ENCODE results near the gene TMEM232. TPM values are rescaled to one million over a fixed set of nuclear protein-coding genes. Genes with fewer than 3 reads are reported as not detected.
"Not testable (repeated sequence)": the region's sequence is repeated elsewhere in the genome, so short reads cannot be mapped to it uniquely, and the experiment has no call there.

The TMEM232 gene
- total and polyA plus RNA-seq, 2 donors = 1.5 to 7.0 TPM

DNA sequence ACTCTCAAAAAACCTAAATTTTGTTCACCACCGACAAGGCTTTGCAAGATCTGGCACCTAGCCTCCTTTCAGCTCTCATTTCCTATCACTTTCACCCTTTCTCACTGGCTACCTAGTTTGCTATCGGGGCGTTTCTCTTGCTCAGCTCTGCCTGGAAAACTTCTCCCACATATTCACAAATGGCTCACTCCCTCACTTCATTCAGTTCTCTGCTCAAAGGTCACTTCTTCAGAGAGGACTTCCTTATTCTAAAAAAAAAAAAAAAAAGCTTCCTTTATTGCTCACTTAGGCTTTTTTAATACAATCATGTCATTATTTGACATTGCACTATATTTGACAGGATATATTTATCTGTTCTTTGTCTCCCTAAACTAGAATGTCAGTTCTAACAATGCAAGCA, 10.3 kb upstream of the TMEM232 start:
- no peaks in the 10 kb centered on the region for H3K4me1 ChIP-seq (ENCODE audit: insufficient read depth)
- H3K36me3 ChIP-seq (ENCODE audit: insufficient read depth) = no peaks in the 10 kb centered on the region
- WGBS = 65% methylated on average over 3 of the region's 3 CpGs
- no peak overlapping the region for H3K27ac ChIP-seq (ENCODE audit: low read depth)
- no peak for DNase-seq (ENCODE audit: extremely low spot score)
- H3K4me3 ChIP-seq (ENCODE audit: low read depth, low read length) = no peak overlapping the region

DNA sequence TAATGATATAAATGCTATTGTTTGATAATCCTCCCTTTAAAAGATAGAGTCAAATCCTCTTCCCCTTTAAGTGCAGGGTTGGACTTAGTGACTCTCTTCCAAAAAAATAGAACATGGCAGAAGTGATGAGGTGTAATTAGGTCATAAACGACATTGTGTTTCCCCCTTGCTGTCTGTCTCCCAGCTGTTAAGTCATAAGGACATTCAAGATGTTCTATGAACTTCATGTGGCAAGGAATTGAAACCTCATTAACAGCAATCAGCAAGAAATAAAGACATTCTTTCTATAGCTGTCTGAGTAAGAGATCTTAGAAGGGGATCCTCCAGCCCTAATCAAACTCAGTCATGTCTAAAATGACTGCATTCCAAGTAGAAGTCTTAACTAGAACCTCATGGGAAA, 9.1 kb upstream of the TMEM232 start:
- Histone ChIP-seq H3K4me3 (ENCODE audit: low read depth, low read length) (no peak overlapping the region), H3K27ac (ENCODE audit: low read depth) (no peak overlapping the region), H3K4me1 (ENCODE audit: insufficient read depth) (no peaks in the 10 kb centered on the region), H3K36me3 (ENCODE audit: insufficient read depth) (no peaks in the 10 kb centered on the region)
- 24% methylated on average over 1 of the region's 1 CpG for WGBS
- DNase-seq (ENCODE audit: extremely low spot score) = no peak

DNA sequence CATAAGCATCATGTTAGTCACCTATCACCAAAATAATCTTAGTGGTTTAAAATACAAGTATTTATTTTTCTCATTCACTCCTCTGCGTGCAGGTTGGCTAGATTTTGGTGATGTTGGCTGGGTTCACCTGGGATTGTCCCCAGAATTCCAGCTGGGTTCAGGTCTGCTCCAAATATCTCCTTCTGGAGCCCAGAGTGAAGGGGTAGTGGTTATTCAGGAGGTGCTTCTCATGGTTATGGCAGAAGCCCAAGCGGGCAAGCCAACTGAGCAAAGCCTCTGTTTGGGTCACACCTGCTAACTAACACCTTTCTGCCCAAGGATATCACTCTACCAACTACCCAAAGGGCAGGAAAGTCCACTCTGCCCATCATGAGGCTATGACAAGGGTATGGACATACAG, 7.6 kb upstream of the TMEM232 start:
- H3K4me3 ChIP-seq (ENCODE audit: low read depth, low read length) = no peak overlapping the region
- no peaks in the 10 kb centered on the region for H3K36me3 ChIP-seq (ENCODE audit: insufficient read depth)
- DNase-seq (ENCODE audit: extremely low spot score) = no peak
- WGBS = 92% methylated on average over 2 of the region's 2 CpGs
- H3K4me1 ChIP-seq (ENCODE audit: insufficient read depth) = no peaks in the 10 kb centered on the region
- H3K27ac ChIP-seq (ENCODE audit: low read depth) = no peak overlapping the region

DNA sequence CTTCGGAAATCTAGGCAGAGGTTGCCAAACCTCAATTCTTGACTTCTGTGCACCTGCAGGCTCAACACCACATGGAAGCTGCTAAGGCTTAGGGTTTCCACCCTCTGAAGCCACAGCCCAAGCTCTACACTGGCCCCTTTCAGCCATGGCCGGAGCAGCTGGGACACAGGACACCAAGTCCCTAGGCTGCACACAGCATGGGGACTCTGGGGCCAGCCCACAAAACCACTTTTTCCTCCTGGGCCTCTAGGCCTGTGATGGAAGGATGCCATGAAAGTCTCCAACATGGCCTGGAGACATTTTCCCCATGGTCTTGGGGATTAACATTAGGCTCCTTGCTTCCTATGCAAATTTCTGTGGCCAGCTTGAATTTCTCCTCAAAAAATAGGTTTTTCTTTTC, 5.0 kb upstream of the TMEM232 start:
- H3K27ac ChIP-seq (ENCODE audit: low read depth); DNase-seq (ENCODE audit: extremely low spot score); H3K36me3 ChIP-seq (ENCODE audit: insufficient read depth); H3K4me3 ChIP-seq (ENCODE audit: low read depth, low read length); H3K4me1 ChIP-seq (ENCODE audit: insufficient read depth): not testable (repeated sequence)
- 92% methylated on average over 2 of the region's 2 CpGs for WGBS

DNA sequence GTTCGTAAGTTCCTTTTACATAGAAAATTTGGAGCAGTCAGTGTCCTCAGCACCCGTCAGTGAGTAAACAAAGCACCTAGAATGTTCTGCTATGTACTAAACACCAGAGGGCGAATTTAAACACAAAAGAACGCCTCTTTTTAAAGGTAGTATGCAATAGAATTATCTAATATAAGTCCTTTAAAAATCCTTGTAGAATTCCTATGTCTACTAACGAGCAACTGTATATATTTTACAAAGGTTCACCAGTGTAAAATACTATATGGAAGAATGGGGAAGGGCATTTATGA, 499 bp upstream of the TMEM232 start:
- no peak overlapping the region for H3K4me3 ChIP-seq (ENCODE audit: low read depth, low read length)
- 45% methylated on average over 5 of the region's 5 CpGs for WGBS
- H3K27ac ChIP-seq (ENCODE audit: low read depth) = no peak overlapping the region
- no peak for DNase-seq (ENCODE audit: extremely low spot score)
- H3K4me1 ChIP-seq (ENCODE audit: insufficient read depth) = no peaks in the 10 kb centered on the region
- H3K36me3 ChIP-seq (ENCODE audit: insufficient read depth) = no peaks in the 10 kb centered on the region

DNA sequence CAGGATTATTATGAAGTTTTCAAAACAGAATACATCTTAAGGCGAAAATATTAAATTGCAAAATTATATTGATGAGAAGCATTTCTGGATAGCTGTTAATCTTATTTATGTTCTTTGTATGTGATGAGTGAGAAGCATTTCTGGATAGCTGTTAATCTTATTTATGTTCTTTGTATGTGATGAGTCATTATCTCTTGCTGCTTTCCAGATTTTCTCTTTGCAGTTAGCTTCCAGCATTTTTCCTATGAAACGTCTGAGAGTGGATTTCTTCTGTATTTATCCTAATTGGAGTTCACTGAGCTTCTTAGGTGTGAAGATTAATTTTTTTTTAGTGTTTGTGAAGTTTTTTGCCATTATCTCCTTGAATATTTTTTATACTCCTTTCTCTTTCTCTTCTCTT, 8.2 kb downstream of the TMEM232 start:
- WGBS = 61% methylated on average over 2 of the region's 2 CpGs
- DNase-seq (ENCODE audit: extremely low spot score) = no peak
- no peaks in the 10 kb centered on the region for H3K36me3 ChIP-seq (ENCODE audit: insufficient read depth)
- H3K4me3 ChIP-seq (ENCODE audit: low read depth, low read length) = no peak overlapping the region
- H3K4me1 ChIP-seq (ENCODE audit: insufficient read depth) = no peaks in the 10 kb centered on the region
- no peak overlapping the region for H3K27ac ChIP-seq (ENCODE audit: low read depth)

DNA sequence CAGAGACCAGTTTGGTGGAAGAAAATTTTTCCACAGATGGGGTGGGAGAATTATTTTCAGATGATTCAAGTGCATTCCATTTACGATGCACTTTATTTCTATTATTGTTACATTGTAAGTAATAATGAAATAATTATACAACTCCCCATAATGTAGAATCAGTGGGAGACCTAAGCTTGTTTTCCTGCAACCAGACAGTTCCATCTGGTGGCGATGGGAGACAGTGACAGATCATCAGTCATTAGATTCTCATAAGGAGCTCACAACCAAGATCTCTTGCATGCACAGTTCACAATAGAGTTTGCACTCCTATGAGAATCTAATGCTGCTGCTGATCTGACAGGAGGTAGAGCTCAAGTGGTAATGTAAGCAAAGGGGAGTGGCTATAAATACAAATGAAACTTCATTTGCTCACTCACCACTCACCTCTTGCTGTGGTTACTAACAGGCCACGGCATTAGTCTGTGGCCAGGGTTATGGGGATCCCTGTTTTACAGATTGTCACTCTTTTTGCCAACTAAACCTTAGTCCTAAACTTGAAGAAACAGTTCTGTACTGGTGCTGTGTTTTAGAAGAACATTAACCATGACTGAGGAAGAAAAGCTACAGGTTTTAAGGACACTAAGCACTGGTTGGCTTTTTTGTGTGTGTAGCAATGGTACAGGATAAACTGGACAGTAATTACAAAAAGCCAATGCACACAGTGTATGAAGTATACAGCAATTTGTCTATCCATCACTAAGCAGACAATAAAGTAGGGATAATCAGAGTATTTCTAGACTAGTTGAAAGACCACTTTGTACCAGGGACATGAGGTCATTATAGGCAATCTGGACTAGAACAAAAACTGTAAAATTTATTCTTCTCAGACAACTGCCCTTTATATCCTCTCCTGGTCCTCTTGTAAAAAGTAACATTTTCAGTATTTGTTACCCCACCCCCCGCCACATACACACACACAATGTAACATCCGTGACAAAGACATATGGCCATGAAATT, 9.9 kb downstream of the TMEM232 start:
- no peak overlapping the region for H3K27ac ChIP-seq (ENCODE audit: low read depth)
- H3K4me1 ChIP-seq (ENCODE audit: insufficient read depth) = no peaks in the 10 kb centered on the region
- no peak for DNase-seq (ENCODE audit: extremely low spot score)
- WGBS = 82% methylated on average over 5 of the region's 5 CpGs
- H3K4me3 ChIP-seq (ENCODE audit: low read depth, low read length) = no peak overlapping the region
- no peaks in the 10 kb centered on the region for H3K36me3 ChIP-seq (ENCODE audit: insufficient read depth)

DNA sequence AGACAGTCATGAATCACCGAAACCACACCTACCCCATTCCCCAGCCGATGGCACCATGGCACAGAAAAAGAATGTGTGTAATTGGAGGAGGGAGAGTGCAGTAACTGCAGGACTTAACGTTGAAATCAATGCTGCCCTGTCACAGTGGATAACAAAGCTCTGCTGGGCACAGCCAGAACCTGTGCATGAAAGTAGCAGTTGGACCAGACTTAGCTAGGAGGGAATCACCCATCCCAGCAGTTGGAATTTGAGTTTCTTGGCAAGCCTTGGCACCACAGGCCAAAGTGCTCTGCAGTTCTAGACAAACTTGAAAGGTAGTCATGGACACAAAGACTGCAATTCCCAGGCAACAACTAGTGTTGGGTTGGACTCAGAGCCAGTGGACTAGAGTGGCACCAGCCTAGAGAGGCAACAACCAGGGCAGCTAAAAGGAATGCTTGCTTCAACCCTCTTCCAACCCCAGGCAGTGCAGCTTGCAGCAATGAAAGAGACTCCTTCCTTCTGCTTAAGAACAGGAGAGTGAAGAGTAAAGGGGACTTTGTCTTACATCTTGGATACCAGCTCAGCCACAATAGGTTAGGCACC, 19.1 kb downstream of the TMEM232 start:
- Histone ChIP-seq H3K4me1 (ENCODE audit: insufficient read depth) (no peaks in the 10 kb centered on the region), H3K4me3 (ENCODE audit: low read depth, low read length) (no peak overlapping the region), H3K36me3 (ENCODE audit: insufficient read depth) (no peaks in the 10 kb centered on the region), H3K27ac (ENCODE audit: low read depth) (no peak overlapping the region)
- DNase-seq (ENCODE audit: extremely low spot score) = no peak
- WGBS = 72% methylated on average over 3 of the region's 3 CpGs

DNA sequence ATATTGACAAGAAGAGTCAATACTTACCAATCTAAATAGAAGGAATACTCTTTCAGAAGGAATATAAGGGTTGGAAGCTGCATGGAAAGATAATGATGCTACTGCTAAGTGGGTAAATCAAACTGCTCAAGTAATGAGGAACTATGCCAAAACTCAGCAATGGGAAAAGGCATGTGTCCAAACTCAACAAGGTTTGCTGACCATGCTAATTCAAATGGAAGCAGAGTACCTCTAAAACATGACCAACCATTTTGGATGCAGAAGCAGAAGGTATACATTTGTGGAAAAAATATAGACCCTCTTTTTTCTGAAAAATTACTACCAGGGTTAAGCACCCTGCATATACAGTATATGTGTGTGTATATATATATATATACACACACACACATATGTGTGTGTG, 21.1 kb downstream of the TMEM232 start:
- DNase-seq (ENCODE audit: extremely low spot score) = no peak
- Histone ChIP-seq H3K36me3 (ENCODE audit: insufficient read depth) (no peaks in the 10 kb centered on the region), H3K4me1 (ENCODE audit: insufficient read depth) (no peaks in the 10 kb centered on the region), H3K4me3 (ENCODE audit: low read depth, low read length) (no peak overlapping the region), H3K27ac (ENCODE audit: low read depth) (no peak overlapping the region)

DNA sequence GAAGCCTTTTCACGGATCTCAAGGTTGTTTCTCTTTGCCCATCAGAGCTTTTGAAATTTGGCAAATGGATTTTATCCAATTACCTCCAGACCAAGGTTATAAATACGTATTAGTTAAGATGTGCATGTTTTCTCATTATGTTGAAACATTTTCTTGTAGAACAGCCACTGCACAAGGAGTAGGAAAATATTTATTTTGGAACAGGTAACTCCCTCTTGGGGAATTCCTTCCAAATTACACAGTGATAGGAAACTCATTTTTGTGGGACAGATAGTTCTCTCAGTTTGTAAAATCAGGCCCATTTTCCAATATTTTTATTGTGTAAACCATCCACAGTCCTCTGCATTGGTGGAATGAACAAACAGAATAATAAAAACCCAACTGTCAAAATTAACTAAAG, 23.0 kb downstream of the TMEM232 start:
- no peaks in the 10 kb centered on the region for H3K4me1 ChIP-seq (ENCODE audit: insufficient read depth)
- H3K27ac ChIP-seq (ENCODE audit: low read depth) = no peak overlapping the region
- no peak for DNase-seq (ENCODE audit: extremely low spot score)
- H3K36me3 ChIP-seq (ENCODE audit: insufficient read depth) = no peaks in the 10 kb centered on the region
- WGBS = 75% methylated on average over 2 of the region's 2 CpGs
- H3K4me3 ChIP-seq (ENCODE audit: low read depth, low read length) = no peak overlapping the region

DNA sequence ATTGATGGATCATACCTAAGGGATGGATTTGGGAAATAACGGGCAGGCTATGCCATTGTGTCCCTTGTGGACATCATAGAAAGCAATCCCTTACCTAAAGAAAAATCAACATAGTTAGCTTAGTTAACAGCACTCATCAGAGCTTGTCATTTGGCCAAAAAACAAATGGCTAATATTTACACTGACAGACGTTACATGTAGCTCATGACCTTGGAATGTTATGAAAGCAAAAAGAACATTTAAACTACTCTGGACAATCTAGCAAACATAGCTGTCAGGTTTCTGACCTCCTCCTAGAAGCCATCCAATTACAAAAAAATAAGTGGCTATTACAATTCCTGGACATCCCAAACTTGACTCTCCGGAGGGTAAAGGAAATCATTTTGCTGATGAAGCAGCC, 23.8 kb downstream of the TMEM232 start:
- 54% methylated on average over 3 of the region's 3 CpGs for WGBS
- Histone ChIP-seq H3K27ac (ENCODE audit: low read depth) (no peak overlapping the region), H3K4me3 (ENCODE audit: low read depth, low read length) (no peak overlapping the region), H3K36me3 (ENCODE audit: insufficient read depth) (no peaks in the 10 kb centered on the region), H3K4me1 (ENCODE audit: insufficient read depth) (no peaks in the 10 kb centered on the region)
- DNase-seq (ENCODE audit: extremely low spot score) = no peak

DNA sequence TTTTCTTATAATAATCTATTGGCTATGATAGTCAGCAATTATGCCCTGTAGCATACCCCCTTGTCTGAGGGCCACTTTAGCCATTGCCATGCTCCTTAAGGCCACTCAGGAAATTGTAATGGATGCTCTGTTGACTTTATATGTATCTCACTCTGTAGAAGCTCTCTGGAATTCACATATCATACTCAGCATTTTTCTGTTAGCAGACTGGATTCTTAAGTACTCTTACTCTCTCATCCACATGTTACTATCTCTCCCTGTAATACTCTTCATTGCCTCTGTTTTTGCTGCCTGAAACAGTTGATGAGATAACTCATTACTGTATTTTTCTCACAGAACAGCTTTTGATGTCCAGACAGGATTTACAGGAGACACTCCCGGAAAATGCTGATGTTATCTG, 24.2 kb downstream of the TMEM232 start:
- Histone ChIP-seq H3K4me3 (ENCODE audit: low read depth, low read length) (no peak overlapping the region), H3K27ac (ENCODE audit: low read depth) (no peak overlapping the region), H3K4me1 (ENCODE audit: insufficient read depth) (no peaks in the 10 kb centered on the region), H3K36me3 (ENCODE audit: insufficient read depth) (no peaks in the 10 kb centered on the region)
- 61% methylated on average over 1 of the region's 1 CpG for whole genome bisulfite sequencing
- no peak for DNase-seq (ENCODE audit: extremely low spot score)

DNA sequence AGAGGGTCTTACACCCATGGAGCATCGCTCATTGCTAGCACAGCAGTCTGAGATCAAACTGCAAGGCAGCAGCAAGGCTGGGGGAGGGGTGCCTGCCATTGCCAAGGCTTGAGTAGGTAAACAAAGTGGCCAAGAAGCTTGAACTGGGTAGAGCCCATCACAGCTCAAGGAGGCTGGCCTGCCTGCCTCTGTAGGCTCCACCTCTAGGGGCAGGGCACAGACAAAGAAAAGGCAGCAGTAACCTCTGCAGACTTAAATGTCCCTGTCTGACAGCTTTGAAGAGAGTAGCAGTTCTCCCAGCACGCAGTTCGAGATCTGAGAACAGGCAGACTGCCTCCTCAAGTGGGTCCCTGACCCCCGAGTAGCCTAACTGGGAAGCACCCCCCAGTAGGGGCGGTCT, 33.8 kb downstream of the TMEM232 start:
- H3K4me3 ChIP-seq (ENCODE audit: low read depth, low read length); DNase-seq (ENCODE audit: extremely low spot score); H3K4me1 ChIP-seq (ENCODE audit: insufficient read depth); H3K27ac ChIP-seq (ENCODE audit: low read depth); H3K36me3 ChIP-seq (ENCODE audit: insufficient read depth): not testable (repeated sequence)
- 78% methylated on average over 5 of the region's 5 CpGs for WGBS

DNA sequence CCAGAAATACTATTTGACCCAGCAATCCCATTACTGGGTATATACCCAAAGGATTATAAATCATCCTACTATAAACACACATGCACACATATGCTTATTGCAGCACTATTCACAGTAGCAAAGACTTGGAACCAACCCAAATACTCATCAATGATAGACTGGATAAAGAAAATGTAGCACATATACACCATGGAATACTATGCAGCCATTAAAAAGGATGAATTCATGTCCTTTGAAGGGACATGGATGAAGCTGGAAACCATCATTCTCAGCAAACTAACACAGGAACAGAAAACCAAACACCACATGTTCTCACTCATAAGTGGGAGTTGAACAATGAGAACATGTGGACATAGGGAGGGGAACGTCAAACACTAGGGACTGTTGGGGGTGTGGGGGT, 35.9 kb downstream of the TMEM232 start:
- not testable (repeated sequence) for H3K36me3 ChIP-seq (ENCODE audit: insufficient read depth); H3K4me1 ChIP-seq (ENCODE audit: insufficient read depth); H3K27ac ChIP-seq (ENCODE audit: low read depth); H3K4me3 ChIP-seq (ENCODE audit: low read depth, low read length); DNase-seq (ENCODE audit: extremely low spot score)
- 88% methylated on average over 1 of the region's 1 CpG for WGBS
